ENCODE measurements around the gene ZBTB38.

The ZBTB38 gene

GRCh38 chr3:141383555-141384129, 15.3 kb downstream of the ZBTB38 start:
- H3K36me3 ChIP-seq (ENCODE audit: insufficient read depth, low read length): no peaks in the 10 kb centered on the region
- peaks cover 14% of the 10 kb centered on the region for H3K4me1 ChIP-seq (ENCODE audit: insufficient read depth, low read length)
- no peaks in the 10 kb centered on the region for H3K9me3 ChIP-seq (ENCODE audit: control insufficient read depth, insufficient read depth, low read length)
- H3K9ac ChIP-seq (ENCODE audit: low read depth, low read length): no peak overlapping the region

GRCh38 chr3:141384157-141384556, 15.9 kb downstream of the ZBTB38 start:
- H3K4me1 ChIP-seq (ENCODE audit: insufficient read depth, low read length): peaks cover 17% of the 10 kb centered on the region
- H3K9me3 ChIP-seq (ENCODE audit: control insufficient read depth, insufficient read depth, low read length): no peaks in the 10 kb centered on the region
- no peaks in the 10 kb centered on the region for H3K36me3 ChIP-seq (ENCODE audit: insufficient read depth, low read length)
- no peak overlapping the region for H3K9ac ChIP-seq (ENCODE audit: low read depth, low read length)

GRCh38 chr3:141384575-141384974, 16.3 kb downstream of the ZBTB38 start:
- H3K9ac ChIP-seq (ENCODE audit: low read depth, low read length): no peak overlapping the region
- H3K4me1 ChIP-seq (ENCODE audit: insufficient read depth, low read length): peaks cover 17% of the 10 kb centered on the region

GRCh38 chr3:141385406-141386125, 17.3 kb downstream of the ZBTB38 start:
- Histone ChIP-seq H3K4me1 (ENCODE audit: insufficient read depth, low read length) (peaks cover 17% of the 10 kb centered on the region), H3K9ac (ENCODE audit: low read depth, low read length) (no peak overlapping the region), H3K36me3 (ENCODE audit: insufficient read depth, low read length) (no peaks in the 10 kb centered on the region), H3K9me3 (ENCODE audit: control insufficient read depth, insufficient read depth, low read length) (no peaks in the 10 kb centered on the region)

More at GRCh38 chr3:141384575-141384974, 16.3 kb downstream of the ZBTB38 start:
- Histone ChIP-seq H3K9me3 (ENCODE audit: control insufficient read depth, insufficient read depth, low read length) (no peaks in the 10 kb centered on the region), H3K36me3 (ENCODE audit: insufficient read depth, low read length) (no peaks in the 10 kb centered on the region)

- Histone ChIP-seq H3K9ac (ENCODE audit: low read depth, low read length) (no peak overlapping the region), H3K36me3 (ENCODE audit: insufficient read depth, low read length) (no peaks in the 10 kb centered on the region), H3K4me1 (ENCODE audit: insufficient read depth, low read length) (peaks cover 17% of the 10 kb centered on the region), H3K9me3 (ENCODE audit: control insufficient read depth, insufficient read depth, low read length) (no peaks in the 10 kb centered on the region)
These were observed 17.8 kb downstream of the ZBTB38 start for GRCh38 chr3:141386126-141386488.

GRCh38 chr3:141386611-141387111, 18.4 kb downstream of the ZBTB38 start:
- no peak overlapping the region for H3K9ac ChIP-seq (ENCODE audit: low read depth, low read length)
- H3K4me1 ChIP-seq (ENCODE audit: insufficient read depth, low read length): peaks cover 19% of the 10 kb centered on the region
- no peaks in the 10 kb centered on the region for H3K36me3 ChIP-seq (ENCODE audit: insufficient read depth, low read length)
- H3K9me3 ChIP-seq (ENCODE audit: control insufficient read depth, insufficient read depth, low read length): no peaks in the 10 kb centered on the region

GRCh38 chr3:141387516-141387915, 19.2 kb downstream of the ZBTB38 start:
- no peaks in the 10 kb centered on the region for H3K36me3 ChIP-seq (ENCODE audit: insufficient read depth, low read length)
- H3K9me3 ChIP-seq (ENCODE audit: control insufficient read depth, insufficient read depth, low read length): no peaks in the 10 kb centered on the region
- H3K9ac ChIP-seq (ENCODE audit: low read depth, low read length): no peak overlapping the region
- peaks cover 27% of the 10 kb centered on the region for H3K4me1 ChIP-seq (ENCODE audit: insufficient read depth, low read length)

- no peaks in the 10 kb centered on the region for H3K36me3 ChIP-seq (ENCODE audit: insufficient read depth, low read length)
- no peak overlapping the region for H3K9ac ChIP-seq (ENCODE audit: low read depth, low read length)
- peaks cover 33% of the 10 kb centered on the region for H3K4me1 ChIP-seq (ENCODE audit: insufficient read depth, low read length)
- H3K9me3 ChIP-seq (ENCODE audit: control insufficient read depth, insufficient read depth, low read length): no peaks in the 10 kb centered on the region
These were observed 20.1 kb downstream of the ZBTB38 start for GRCh38 chr3:141388395-141388794.

GRCh38 chr3:141388823-141389621, 20.7 kb downstream of the ZBTB38 start:
- no peaks in the 10 kb centered on the region for H3K9me3 ChIP-seq (ENCODE audit: control insufficient read depth, insufficient read depth, low read length)
- H3K4me1 ChIP-seq (ENCODE audit: insufficient read depth, low read length): peaks cover 38% of the 10 kb centered on the region
- no peak overlapping the region for H3K9ac ChIP-seq (ENCODE audit: low read depth, low read length)
- no peaks in the 10 kb centered on the region for H3K36me3 ChIP-seq (ENCODE audit: insufficient read depth, low read length)

- Histone ChIP-seq H3K9me3 (ENCODE audit: control insufficient read depth, insufficient read depth, low read length) (no peaks in the 10 kb centered on the region), H3K4me1 (ENCODE audit: insufficient read depth, low read length) (peaks cover 38% of the 10 kb centered on the region), H3K36me3 (ENCODE audit: insufficient read depth, low read length) (no peaks in the 10 kb centered on the region), H3K9ac (ENCODE audit: low read depth, low read length) (no peak overlapping the region)
These were observed 21.4 kb downstream of the ZBTB38 start for GRCh38 chr3:141389703-141390102.

- no peak overlapping the region for H3K9ac ChIP-seq (ENCODE audit: low read depth, low read length)
- H3K4me1 ChIP-seq (ENCODE audit: insufficient read depth, low read length): peaks cover 38% of the 10 kb centered on the region
- no peaks in the 10 kb centered on the region for H3K36me3 ChIP-seq (ENCODE audit: insufficient read depth, low read length)
- H3K9me3 ChIP-seq (ENCODE audit: control insufficient read depth, insufficient read depth, low read length): no peaks in the 10 kb centered on the region
These were observed 22.4 kb downstream of the ZBTB38 start for GRCh38 chr3:141390747-141391146.

GRCh38 chr3:141391298-141391990, 23.1 kb downstream of the ZBTB38 start:
- peaks cover 37% of the 10 kb centered on the region for H3K4me1 ChIP-seq (ENCODE audit: insufficient read depth, low read length)
- H3K9ac ChIP-seq (ENCODE audit: low read depth, low read length): no peak overlapping the region
- no peaks in the 10 kb centered on the region for H3K9me3 ChIP-seq (ENCODE audit: control insufficient read depth, insufficient read depth, low read length)
- H3K36me3 ChIP-seq (ENCODE audit: insufficient read depth, low read length): no peaks in the 10 kb centered on the region

- Histone ChIP-seq H3K36me3 (ENCODE audit: insufficient read depth, low read length) (no peaks in the 10 kb centered on the region), H3K9ac (ENCODE audit: low read depth, low read length) (no peak overlapping the region), H3K4me1 (ENCODE audit: insufficient read depth, low read length) (peaks cover 32% of the 10 kb centered on the region)
These were observed 23.6 kb downstream of the ZBTB38 start for GRCh38 chr3:141391991-141392316.

GRCh38 chr3:141392416-141392815, 24.1 kb downstream of the ZBTB38 start:
- Histone ChIP-seq H3K4me1 (ENCODE audit: insufficient read depth, low read length) (peaks cover 28% of the 10 kb centered on the region), H3K9ac (ENCODE audit: low read depth, low read length) (no peak overlapping the region), H3K36me3 (ENCODE audit: insufficient read depth, low read length) (no peaks in the 10 kb centered on the region), H3K9me3 (ENCODE audit: control insufficient read depth, insufficient read depth, low read length) (no peaks in the 10 kb centered on the region)

More at GRCh38 chr3:141391991-141392316, 23.6 kb downstream of the ZBTB38 start:
- no peaks in the 10 kb centered on the region for H3K9me3 ChIP-seq (ENCODE audit: control insufficient read depth, insufficient read depth, low read length)

All from ES-I3 (cell line).